Mesenteric fat pad (tissue), 1 donor: Measurements from ENCODE around the gene EDIL3. TPM values are rescaled to one million over a fixed set of nuclear protein-coding genes. Genes with fewer than 3 reads are reported as not detected.

Source experiments
- DNase-seq: peaks from one replicate; pipeline ENCODE4 v3.0.0-alpha.2; 2020; ENCODE audit warnings: low spot score
- total RNA-seq: library from RNA; stranded (reverse); fragmentation: NEBNext Ultra II Directional; extraction: Animal tissue kit (Norgen Biotek cat#: 25700); gene quantifications from one replicate; pipeline ENCODE4 v1.2.1, GENCODE V29; 2021
- donor health status: DM: yes; HTN: yes; CAD: no.

Gene EDIL3
- total RNA-seq, 1 donor from 2014 or later: 3.7 TPM

DNA sequence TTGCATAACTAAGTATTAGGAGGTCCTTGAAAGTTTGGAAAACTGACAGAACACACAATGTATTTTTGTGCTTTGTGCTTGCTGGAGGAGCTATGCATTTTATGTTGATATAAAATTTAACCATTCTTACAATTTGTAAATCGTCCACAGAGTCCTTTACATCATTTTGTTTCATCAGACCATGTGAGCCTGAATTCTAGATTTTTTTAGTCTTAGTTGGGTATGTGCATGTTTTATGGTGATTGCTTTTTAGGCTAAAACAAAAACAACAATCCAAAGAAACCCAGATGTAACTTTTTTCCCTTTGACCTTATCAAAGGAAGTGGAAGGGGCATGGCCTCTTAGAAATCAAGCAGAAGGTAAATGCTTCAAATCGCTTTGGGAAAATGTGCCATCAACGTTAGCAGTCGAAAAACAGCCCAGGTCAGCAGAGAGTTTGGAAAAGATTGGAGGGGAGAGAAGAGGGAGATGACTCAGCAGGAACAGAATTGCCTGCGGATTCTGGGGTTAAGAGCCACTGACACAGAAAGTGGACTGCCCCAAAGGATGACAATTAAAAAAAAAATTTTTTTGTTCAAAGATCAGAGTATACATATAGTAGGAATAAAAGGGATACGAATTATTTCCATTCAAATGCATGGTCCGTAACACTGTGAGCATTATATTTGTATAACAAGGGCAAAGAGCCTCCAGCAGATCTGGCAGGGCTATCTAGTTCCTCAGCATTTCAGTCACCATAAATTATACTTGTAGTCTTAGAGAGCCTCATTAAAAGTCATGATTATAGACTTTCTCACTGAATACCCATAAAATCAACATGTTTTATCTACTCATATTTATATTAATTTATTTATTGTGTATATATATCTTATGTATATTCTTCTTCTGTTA lies 410.5 kb downstream of the EDIL3 start:
- no peak for DNase-seq

- no peak for DNase-seq
These were observed 411.8 kb downstream of the EDIL3 start for GRCh38 chr5:83972909-83973308.

- DNase-seq: no peak
These were observed 412.4 kb downstream of the EDIL3 start for GRCh38 chr5:83972236-83972635.

DNA sequence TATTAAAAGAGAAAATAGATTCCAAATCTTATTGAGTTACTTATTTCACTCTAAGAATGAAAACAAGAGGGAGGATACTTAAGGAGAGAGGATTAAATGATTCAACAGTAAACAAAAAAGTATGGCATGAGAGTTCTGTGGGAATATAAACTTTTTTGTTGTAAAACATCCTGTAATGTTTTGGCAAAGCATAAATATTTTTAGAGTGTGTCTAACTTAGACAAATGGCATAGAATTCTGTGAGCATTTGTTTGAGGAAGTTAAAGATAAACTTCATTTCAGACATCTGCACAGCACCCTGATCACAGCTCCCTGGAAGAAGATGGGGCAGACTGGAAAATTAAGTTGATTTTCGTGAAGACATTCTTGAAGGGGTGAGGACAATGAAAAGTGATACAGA lies 417.3 kb downstream of the EDIL3 start:
- no peak for DNase-seq

DNA sequence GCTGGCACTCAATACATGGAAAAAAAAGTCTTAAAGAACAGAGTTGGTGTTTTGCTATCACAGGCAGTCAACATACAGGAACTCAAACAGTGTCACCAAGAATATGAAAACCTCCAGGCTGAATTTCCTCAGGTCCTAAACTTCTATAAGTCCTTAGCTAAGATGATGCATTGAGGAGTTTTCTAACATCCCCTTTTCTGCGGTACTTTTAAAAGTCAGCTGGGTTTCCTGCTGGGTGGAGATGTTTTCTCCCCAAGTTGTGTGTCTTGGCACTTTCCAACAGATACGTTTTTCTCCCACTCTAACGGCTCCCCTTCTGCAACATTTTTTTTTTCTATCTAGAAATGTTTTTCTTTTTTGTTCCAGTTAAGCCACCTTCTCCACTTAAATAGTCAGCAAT lies 419.2 kb downstream of the EDIL3 start:
- no peak for DNase-seq

- no peak for DNase-seq
These were observed 420.4 kb downstream of the EDIL3 start for GRCh38 chr5:83964271-83964670.

DNA sequence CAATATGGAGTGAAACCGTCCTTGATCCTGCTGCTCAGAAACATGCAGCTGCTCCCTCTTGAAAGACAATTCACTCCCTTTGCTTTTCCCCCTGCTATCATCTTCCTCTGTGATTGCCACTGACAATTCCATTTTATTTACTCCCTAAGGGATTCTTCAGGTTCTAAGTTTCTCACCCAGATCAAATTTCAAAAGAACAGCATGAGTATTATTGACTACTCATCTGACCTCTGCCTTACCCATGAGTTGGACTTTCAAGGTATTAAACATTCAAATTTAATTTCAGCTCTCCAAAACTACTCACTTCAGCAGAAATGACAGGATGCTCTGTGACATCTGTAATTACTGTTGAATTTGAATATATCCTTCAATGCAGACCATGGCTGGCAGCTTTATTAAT lies 427.5 kb downstream of the EDIL3 start:
- DNase-seq: no peak

DNA sequence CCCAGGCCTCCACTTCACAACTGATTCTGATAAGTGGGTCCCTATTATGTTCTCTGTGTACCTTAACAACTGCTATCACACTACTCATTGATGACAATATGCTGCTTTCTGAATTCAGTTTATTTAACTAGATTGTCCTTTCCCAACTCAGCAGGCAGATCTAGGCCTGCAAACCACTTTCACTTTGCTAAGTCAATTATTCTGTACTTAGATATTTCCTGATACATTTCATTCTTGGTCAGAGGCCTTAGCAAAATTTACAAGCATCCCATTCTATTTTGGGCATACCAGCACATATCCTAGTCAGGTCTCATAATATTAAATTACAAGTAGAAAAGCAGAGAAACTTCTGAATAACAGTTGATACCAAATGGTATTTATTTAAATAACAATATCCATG lies 428.3 kb downstream of the EDIL3 start:
- no peak for DNase-seq

- DNase-seq: no peak
These were observed 428.8 kb downstream of the EDIL3 start for GRCh38 chr5:83955916-83956315.

GRCh38 chr5:83947763-83948162 lies 436.9 kb downstream of the EDIL3 start:
- DNase-seq: no peak

DNA sequence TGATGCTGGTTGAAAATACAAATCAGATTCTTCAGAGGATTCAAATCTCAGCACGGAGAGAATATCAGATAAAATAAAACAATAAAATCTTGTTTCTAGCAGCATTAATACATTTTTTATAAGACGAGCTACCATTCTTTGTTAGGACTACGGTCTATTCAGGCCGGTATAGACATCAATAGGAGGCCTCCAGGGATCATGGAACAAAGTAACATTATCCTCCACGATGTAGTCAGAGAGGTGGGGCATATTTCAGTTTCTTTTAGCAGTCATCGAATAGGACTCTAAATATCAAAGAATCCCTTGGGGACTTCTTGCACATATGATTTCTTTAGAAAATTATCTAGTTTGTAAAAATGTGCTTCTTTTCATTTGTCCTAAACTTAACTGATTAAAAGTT lies 438.2 kb downstream of the EDIL3 start:
- no peak for DNase-seq

GRCh38 chr5:83942155-83942554 lies 442.5 kb downstream of the EDIL3 start:
- no peak for DNase-seq

DNA sequence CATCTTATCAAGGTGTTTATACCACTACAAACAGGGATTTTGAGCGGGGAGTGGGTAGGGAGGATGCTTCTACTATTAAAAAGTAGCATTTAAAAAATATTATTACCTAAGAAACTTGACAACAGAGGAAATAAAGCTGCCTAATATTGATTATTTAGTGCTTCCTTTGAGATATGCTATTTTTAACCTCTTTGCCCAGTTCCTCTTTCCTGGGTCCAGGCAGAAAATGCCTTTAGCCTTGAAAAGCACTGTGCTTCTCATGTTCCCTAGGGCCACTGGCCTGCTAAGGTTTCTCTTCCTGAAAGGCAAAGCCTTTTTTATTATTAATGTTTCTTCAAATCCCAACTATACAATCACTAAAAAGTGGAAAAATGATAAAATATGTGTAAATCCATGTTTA lies 446.8 kb downstream of the EDIL3 start:
- DNase-seq: no peak

DNA sequence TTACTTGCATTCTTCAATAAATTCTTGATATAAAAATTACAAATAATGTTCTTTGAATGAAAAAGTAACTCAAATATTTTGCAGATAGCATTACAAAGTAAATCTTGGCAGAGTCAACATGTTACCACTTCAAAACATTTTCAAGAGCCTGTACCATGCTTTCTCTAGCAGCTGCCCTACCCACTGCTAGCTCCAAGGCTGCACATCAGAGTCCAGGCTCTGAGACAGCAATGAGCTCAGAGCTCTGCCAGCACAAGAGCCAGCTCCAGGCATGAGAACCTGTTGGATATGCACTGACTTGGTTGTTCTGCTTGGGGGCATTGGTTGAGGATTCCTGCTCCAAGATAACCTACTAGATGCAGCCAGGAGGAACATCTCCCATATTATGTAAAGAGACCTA lies 452.7 kb downstream of the EDIL3 start:
- DNase-seq: no peak

- no peak for DNase-seq
These were observed 457.4 kb downstream of the EDIL3 start for GRCh38 chr5:83927140-83927733.

DNA sequence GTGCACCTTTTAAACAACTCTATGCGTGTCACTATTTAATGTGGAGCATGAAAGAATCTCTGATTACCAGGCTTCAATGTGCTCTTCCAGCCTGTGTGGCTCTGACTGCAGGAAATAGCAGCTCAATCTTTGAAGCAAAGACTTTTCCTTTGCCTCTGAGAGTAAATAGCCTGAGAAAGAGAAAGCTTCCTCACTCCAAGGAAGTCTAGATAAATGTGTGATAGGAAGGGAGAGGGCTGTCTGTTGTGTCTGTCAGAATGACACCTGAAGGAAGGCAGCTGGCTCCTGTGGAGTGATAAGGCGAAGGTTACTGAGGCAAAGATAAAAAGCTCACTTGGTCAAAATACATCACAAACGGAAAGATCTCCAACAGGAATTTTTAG lies 458.7 kb downstream of the EDIL3 start:
- DNase-seq: no peak

GRCh38 chr5:83925321-83925954 lies 459.2 kb downstream of the EDIL3 start:
- no peak for DNase-seq

- no peak for DNase-seq
These were observed 459.8 kb downstream of the EDIL3 start for GRCh38 chr5:83924891-83925290.

DNA sequence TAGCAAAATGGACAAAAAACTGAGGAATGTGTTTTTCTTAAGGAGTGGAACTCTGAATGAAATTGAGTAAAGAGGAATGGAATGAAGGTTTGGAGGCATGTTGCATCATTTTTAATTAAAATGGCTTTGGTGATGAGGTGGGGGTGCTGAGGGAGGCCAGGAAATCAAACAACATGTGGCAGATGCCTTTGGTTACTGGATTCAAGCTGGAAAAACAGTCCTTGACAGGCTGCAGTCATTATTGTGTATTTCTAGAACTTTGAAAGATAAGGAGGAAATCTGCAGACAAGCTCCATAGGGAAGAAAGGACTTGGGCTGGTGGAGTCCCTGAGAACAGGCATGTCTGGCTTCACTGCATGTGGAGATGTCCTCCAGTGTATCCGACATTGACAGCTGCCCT lies 460.5 kb downstream of the EDIL3 start:
- DNase-seq: no peak

GRCh38 chr5:83922699-83923098 lies 462.0 kb downstream of the EDIL3 start:
- no peak for DNase-seq

DNA sequence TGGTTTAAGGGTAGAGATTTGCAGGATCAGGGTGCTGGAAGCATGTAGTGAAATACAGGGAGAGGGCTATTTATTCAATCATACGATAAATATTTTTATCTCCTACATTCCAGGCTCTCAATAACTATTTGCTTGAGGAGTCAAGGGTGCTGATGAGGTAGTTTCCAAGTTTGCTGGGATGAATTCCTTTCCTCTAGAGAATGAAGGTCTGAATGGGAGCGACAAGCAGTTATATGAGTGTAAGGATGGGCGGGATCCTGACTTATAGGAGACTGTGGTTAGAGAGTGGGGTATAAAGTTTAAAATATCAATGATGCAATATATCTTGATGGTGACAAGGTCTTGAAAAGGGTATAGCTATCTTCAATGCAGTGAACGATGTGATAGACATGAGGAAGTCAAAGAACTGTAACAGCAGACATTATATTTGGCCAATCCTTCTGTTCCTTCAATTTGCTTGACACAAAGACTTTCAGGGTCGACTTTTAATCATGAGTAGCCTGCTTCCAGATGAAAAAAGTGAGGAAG lies 462.9 kb downstream of the EDIL3 start:
- DNase-seq: no peak
